HG02884 (cell line): ENCODE results near the gene PCDH15.
"Not testable (repeated sequence)": the region's sequence is repeated elsewhere in the genome, so short reads cannot be mapped to it uniquely, and the experiment has no call there.

ENCODE experiments used
- ATAC-seq: cut with Tn5 transposase; IDR thresholded peaks from one replicate; pipeline ENCODE4 v1.9.1; 2021; ENCODE audit warnings: mild to moderate bottlenecking, moderate library complexity; ENCODE audit not compliant: unreplicated experiment

The PCDH15 gene

DNA sequence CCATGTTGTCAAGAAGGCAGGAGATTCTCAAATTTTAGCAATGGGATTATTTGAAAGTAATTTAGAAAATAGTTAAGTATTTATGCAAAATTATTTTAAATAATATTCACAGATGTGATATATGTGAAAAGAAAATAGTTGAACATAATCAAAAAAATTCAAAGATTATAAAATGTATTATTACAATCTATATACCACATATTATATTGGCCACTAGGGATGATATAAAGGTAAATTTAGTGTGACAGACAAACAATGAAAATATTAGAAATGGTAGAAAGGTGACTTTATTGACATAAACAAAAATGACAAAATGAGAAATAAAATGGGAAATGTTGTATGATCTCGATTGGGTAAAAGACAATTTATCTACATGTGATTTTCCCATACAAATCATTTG lies 385.5 kb downstream of the PCDH15 start:
- ATAC-seq, result no peak

DNA sequence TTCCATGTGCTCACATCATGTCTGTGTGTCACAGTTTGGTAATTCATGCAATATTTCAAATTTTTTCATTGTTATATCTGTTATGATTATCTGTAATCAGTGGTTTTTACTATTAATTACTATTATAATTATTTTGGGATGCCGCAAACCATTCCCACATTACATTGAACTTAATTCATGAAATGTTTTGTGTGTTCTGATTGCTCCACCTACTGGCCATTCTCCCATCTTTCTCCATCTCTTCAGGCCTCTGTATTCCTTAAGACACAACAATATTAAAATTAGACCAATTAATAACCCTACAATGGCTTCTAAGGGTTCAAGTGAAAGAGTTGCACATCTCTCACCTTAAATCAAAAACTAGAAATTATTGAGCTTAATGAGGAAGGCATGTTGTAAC lies 398.5 kb downstream of the PCDH15 start:
- ATAC-seq, result no peak

DNA sequence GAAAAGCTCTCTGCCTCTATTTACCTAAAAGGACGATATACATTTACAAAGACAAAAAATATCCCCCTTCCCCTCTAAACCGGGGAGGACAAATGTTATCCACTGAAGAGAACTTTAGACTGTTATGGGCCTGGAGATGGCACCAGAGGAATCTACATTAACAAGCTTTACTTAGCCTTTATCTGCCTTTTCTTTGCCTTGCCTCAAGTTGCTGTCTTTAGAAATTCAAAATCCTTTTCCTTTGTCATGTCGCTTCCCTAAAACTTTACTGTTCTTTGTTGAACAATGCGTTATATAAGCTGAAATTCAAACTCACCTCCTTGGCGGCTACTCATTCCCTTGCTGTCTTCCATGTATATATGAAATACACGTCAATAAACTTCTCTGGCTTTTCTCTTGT lies 405.0 kb downstream of the PCDH15 start:
- ATAC-seq, result no peak

DNA sequence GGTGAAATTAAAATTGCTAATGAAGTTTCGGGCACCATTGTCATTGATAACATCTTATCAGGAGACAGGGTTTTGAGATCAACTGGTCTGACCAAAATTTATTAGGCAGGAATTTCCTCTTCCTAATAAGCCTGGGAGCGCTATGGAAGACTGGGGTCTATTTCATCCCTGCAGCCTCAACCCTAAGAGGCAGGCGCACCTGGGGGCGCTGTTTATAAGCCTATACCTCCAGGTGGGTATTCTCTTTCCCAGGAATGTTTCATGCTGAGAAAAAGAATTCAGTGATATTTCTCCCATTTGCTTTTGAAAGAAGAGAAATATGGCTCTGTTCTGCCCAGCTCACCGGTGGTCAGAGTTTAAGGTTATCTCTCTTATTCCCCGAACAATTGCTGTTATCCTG lies 406.4 kb downstream of the PCDH15 start:
- ATAC-seq, result not testable (repeated sequence)

DNA sequence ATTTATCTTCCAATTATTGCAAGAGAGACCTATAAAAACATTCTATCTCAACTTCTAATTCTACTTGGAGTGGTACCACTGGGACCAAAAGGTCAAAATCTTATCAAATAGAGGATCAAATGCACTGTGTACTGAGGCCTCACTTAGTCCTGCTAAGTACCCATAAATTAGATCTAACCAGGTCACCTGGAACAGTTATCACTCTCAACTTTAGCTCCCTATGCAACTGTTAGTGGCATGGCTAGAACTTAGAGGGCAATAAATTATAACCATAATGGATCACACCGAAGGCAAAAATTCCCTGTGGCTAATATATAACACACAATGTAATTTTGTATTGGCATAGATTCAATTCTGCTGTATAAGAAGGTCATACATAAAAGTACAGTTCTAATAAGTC lies 428.9 kb downstream of the PCDH15 start:
- ATAC-seq, result no peak

DNA sequence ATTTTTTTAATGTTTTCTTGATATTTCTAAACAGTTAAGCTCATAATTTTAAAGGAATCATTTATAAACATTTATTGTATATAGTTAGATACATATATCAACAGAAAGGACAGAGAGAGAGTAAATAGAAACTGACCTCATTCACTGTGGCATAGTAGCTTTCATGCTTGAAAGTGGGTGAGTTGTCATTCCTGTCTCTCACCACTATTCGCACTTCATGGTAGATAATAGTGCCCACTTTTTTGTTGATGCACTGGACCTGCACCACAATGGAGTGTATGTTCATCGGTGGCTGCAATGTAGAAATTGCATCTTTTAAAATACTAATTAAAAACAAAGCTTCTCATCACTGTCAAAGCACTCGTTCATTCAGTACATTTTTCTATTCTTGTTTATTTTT lies 432.0 kb downstream of the PCDH15 start:
- no peak for ATAC-seq

DNA sequence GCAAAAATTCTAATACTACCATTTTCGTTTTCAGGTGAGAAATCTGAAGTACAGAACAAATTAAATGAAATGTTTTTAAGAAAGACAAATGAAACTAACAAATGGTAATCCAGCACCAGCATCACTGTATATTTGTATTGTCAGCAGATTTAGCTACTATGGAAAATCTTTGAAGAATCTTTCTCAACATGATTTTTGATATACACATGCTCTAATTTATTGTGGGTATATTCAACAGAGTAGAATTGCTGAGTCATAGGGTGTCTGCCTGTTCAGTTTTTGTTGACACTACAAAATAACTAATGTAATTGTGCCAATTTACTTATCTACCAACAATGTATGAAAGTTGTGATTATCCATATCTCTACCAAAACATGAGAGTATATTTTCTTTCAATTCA lies 437.6 kb downstream of the PCDH15 start:
- ATAC-seq, result no peak

DNA sequence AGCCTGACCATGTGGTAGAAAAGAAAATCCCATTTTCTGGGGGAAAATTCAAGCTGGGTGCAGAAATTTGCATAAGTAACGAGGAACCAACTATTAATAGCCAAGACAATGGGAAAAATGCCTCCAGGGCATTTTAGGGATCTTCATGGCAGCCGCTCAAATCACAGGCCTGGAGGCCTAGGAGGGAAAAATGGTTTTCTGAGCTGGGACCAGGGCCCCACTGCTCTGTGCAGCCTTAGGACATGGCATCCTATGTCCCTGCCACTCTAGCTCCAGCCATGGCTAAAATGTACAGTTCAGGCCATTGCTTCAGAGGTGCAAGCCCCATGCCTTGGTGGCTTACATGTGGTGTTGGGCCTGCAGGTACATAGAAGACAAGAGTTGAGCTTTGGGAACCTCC lies 459.0 kb downstream of the PCDH15 start:
- no peak for ATAC-seq

DNA sequence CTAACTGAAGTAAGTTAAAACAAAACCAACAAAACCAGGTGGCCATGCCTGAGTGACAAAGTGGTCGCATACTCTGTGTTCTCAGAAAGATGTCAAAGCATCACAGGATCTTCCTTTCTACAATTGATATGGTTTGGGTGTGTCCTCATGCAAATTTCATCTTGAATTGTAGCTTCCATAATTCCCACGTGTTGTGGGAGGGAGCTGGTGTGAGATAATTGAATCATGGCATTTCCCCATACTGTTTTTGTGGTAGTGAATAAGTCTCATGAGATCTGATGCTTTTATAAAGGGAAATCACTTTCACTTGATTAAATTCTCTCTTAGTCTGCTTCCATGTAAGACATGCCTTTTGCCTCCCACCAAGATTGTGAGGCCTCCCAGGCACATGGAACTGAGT lies 465.7 kb downstream of the PCDH15 start:
- ATAC-seq, result no peak

DNA sequence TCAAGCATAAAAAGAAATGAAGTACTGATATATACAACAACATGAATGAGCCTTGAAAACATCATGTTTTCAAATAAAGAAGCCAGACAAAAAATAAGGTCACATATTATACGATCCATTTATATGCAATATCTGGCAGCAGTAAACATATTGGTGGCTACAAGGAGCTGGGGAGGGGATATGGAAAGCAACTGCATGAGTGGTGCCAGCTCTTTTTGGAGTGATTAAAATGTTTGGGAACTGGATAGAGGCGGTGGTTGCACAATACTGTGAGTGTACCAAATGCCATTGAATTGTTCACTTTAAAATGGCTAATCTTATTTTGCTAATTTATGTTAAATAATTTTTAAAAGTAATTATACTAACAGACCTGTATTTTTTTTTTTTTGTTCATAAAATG lies 481.7 kb downstream of the PCDH15 start:
- no peak for ATAC-seq

DNA sequence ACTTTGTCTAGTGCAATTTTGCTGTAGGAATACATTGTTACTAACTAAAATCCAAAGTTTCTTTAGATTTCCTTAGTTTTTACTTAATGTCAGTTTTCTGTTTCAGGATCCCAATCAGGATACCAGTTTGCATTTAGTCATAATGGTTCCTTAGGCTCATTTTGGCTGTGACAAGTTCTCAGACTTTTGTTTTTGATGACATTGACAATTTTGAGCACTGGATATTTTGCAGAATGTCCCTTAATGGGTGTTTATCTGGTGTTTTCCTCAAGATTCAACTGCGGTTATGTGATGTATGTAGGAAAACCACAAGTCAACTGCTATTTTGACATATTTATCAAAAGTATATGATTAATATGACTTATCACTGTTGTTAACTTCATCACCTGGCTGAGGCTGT lies 482.6 kb downstream of the PCDH15 start:
- no peak for ATAC-seq

DNA sequence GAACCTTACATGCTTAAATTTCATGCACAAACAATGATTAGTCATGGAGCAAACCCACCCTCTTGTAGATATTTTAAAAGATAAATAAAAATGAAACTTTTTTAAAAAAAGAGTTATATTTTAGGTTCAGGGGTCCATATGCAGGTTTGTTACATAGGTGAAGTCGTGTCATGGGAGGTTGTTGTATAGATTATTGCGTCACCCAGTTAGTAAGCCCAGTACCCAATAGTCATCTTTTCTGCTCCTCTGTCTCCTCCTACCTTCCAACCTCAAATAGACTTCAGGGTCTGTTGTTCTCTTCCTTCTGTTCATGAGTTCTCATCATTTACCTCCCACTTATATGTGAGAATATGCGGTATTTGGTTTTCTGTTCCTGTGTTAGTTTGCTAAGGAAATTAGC lies 486.6 kb downstream of the PCDH15 start:
- ATAC-seq, result no peak

DNA sequence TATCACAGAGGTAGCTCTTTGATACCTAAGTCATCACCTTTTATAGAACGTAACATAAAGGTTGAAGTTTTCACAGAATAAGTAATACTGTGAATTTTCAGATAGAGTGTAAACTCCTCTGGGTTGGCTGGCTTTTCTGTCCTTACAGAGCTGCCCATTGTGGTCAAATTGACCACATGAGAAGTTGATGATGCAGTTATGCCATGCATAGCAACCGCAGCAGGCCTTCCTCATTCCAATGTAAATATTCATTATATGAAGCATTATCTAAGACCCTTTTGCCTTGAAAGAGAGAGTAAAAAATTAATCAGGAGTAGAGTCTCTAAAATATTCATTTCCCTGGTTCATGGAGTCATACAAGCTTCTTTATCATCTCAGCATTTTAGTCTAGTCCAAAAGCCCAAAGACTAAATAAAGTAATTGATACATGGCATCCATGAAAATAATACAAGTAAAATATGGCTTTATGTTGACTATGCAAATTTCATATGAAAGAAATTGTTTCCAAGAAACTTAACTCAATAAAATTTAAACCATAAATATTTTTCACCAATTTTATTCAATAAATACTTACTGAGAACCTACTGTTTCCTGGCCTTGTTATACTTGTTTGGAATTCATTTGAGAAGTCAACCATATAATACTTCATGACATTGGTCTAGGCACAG lies 516.4 kb downstream of the PCDH15 start:
- ATAC-seq, result no peak

DNA sequence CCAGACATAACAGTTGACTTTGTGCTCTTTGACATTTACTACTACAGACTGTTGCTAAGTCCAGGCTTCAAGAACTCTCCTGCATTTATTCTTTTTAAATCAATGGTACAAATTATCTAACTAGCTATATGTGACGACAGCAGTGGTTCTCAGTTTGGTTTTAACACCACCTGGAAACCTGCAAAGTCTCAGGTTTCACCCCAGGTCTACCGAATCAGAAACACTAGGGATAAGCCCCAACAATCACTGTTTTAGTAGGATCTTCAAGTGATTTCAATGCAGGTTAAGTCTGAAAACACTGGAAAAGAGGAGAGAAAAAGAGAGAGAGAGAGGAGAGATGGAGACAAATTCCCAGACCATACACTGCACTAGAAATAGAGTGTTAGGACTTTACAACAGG lies 519.0 kb downstream of the PCDH15 start:
- ATAC-seq, result no peak

DNA sequence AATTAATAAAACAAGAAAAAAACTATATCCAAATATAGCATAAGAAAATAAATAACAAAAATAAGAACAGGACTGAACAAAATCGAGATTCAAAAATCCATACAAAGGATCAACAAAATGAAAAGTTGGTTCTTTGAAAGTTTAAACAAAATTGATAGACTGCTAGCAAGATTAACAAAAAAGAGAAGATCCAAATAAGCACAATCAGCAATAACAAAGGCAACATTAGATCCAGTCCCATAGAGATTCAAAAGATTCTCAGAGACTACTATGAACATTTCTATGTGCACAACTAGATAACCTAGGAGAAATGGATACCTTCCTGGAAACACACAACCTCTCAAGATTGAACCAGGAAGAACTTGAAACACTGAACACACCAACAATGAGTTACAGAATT lies 534.6 kb downstream of the PCDH15 start:
- ATAC-seq, result no peak

DNA sequence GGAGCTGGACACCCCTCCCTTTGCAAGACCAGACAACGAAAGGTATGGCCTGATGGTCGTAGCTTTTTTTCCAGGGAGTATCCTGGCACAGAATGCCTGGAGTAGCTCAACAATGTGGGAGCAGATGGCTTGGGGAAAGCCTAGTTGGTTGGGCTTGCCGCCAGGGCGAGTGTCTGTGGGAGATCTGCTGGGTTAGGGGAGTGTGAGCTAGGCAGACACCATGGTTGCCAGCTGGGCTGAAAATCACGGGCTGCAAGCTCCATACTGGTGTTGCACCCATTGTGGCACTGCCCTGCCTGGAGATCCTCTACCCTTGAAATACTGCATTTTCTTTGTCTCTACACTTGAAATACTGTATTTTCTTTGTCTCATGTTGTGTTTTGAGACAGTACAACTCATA lies 538.3 kb downstream of the PCDH15 start:
- no peak for ATAC-seq

DNA sequence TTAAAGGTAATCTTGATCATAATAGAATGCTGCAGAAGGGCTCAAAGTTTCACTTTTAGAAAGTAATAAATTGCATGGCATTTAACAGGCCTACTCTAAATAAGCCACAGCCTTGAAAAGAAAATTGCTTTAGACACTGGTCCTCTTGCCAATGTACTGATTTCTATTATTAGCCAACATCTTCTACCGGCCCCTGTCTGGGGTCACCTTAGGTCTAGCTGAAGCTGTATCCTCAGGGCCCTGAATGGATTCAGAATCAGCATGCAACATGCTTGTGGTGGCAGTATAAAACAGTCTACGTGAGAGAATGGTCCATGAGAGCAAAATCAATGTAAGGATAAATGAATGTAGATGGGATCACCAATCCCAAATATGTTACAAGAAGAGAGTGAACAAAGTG lies 541.9 kb downstream of the PCDH15 start:
- ATAC-seq, result no peak

DNA sequence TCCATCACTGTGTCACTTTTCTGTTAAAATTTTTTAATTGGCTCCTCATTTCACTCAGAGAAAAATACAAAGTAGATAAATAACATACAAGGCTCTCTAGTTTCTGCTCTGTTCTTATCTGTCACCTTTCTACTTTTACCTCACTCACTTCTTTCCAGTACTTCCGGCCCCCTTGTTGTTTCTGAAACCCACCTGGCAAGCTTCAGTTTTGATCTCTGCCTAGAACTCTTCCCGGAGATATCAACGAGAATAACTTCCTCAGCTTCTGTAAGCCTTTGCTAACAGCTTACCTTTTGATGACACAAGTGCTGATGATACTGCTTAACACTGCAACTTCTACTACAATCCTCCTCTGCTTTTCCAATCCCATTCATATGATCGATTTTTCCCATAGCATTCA lies 566.2 kb downstream of the PCDH15 start:
- ATAC-seq, result no peak

DNA sequence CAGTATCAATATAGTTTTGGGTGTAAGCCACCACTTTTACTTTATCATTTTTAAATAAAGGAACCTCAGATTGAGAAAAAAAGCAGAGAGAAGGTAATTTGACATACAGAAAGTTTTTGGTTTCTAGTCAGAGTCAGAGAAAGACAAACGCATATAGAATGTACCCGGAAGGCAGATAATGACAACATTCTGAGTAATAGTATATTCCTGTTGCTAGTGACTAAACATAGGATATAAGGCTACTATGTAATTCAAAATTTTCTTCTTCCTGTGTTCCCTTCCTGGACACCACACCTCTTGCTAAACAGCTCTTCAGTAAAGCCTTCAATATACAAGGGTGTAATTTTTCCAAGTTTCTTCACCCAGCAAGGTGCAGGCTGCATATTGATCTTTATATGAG lies 597.6 kb downstream of the PCDH15 start:
- no peak for ATAC-seq

DNA sequence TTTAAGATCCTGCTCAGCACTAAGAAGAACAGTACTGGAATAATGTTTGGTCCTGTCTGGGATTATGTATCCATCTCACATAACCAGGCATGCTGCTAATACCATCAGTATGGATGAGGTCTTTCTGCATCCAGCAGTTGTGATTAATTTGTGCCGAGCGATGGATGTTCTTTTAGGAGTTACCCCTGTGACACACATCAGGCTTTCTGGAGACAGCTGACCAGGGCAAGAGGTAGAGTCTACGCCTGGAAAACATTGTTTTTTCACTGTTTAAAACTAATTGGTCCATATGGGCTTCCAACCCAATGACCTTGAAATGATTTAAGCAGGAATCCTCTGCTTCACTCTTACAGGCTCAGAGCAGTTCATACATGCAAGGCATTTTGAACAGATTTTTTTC lies 603.0 kb downstream of the PCDH15 start:
- ATAC-seq, result no peak

DNA sequence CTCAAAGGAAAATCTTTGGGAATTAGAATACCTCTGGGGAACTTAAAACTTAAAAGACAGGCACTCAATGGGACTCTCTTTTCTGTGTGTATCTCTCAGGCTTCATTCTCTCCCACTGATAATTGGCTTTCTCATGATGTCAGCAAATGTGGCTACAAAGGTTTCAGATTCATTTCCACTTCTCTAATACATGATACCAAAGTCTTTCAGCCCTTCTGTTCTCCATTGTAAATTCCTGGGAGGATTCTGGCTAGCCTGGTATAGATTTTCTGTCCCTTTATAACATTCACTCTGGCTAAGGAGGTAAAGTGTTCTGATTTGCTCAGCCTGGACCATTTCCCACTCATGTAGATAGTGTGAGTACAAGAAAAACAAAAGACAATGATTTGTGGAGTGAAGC lies 606.2 kb downstream of the PCDH15 start:
- no peak for ATAC-seq

DNA sequence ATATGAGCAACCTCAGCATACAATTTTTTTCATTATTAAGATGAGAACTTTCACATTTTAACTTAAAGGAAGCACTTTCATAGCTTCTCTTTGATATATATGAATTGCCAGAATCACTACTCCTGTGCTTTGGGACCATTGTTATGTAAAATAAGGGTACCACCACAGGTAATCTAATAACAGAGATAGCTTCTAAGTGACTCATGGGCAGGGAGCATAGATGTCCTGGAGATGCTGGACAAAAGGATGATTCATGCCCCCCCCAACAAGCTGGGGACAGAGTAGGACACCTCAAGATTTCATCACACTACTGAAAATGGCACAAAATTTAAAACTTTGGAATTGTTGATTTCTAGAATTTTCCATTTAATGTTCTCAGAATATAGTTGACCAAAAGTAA lies 641.1 kb downstream of the PCDH15 start:
- no peak for ATAC-seq

DNA sequence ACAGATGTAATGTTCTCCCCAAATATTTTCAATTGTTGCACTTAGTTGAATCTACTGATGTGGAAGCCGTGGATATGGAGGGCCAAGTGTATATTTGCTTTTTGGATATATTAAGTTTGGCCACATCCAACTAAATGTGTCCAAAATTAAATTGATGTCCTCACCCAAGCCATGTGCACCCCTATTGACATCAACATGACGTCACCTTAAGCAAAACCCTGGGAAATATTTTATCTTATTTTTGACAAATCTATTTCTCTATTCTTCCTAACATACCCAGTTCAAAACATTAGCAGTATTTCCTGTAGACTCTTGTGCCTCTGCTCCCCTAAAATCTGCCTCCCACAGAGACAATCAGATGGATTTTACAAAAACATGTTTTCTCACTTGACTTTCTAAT lies 652.5 kb downstream of the PCDH15 start:
- ATAC-seq, result no peak
